K562 (cell line): ENCODE results near the gene BIK. TPM values are rescaled to one million over a fixed set of nuclear protein-coding genes. Genes with fewer than 3 reads are reported as not detected.

Experiments used
- ATAC-seq: fragments of 200-7000 bp; cut with Tn5 transposase; 3 replicates; pipeline ENCODE4 v1.9.1; 2020; ENCODE audit warnings: moderate library complexity
- BruUV-seq: library from RNA; stranded (reverse); fragments of 400-500 nt; replicated peaks from 2 replicates; lab custom pipeline; 2021; lab: Mats Ljungman, UMichigan
- CTCF ChIA-PET: fragments of 300-600 bp; formaldehyde crosslinking; extraction: SDS; loops from one replicate; lab custom pipeline; 2021; ENCODE audit warnings: low intra/inter-chr PET ratio; lab: Yijun Ruan, JAX
- POLR2A ChIA-PET: fragments of 300-600, 350-650 bp; sonication (Branson Sonifier 250); formaldehyde crosslinking; extraction: SDS; loops from one replicate; lab custom pipeline; 2021; ENCODE audit warnings: antibody characterized with exemption, inconsistent platforms; lab: Yijun Ruan, JAX
- DNase-seq, 4 experiments: peaks; one replicate each; pipeline versions ENCODE4 v3.0.0 to v3.0.0-alpha.2; 2011 to 2018; ENCODE audit warnings: low spot score in 3 of 4, mixed read lengths in 3 of 4; ENCODE audit errors: extremely low read depth in 1 of 4
- FAIRE-seq: peaks from 2 replicates; lab custom pipeline; 2011; peaks lifted over from hg19 to GRCh38; lab: Jason Lieb, UNC
- H2AFZ ChIP-seq: 2 replicates; pipeline ENCODE4 v1.6.0; 2011; ENCODE audit warnings: low read depth, low read length, control low read depth, inconsistent platforms
- H3K27ac ChIP-seq: fragments of 200-600 bp; 3 replicates; pipeline ENCODE4 v1.8.0; 2011; ENCODE audit warnings: low read depth, mild to moderate bottlenecking, control low read depth, inconsistent platforms, low read length, moderate library complexity, mixed read lengths; ENCODE audit errors: extremely low read depth
- H3K27me3 ChIP-seq, 2 experiments: fragments of 300-600 bp in 1 of 2; 2 replicates in 1 of 2; 3 replicates in 1 of 2; pipeline versions ENCODE4 v1.6.0 to v1.8.0; 2011; ENCODE audit warnings: inconsistent platforms in 2 of 2, low read length in 2 of 2, mild to moderate bottlenecking in 1 of 2, mixed read lengths in 1 of 2, moderate library complexity in 1 of 2; ENCODE audit not compliant: control insufficient read depth in 2 of 2, insufficient read depth in 2 of 2
- H3K36me3 ChIP-seq: fragments of 300-600 bp; 3 replicates; pipeline ENCODE4 v1.8.0; 2011; ENCODE audit warnings: mild to moderate bottlenecking, low read length, inconsistent platforms; ENCODE audit not compliant: control insufficient read depth, insufficient read depth
- H3K4me1 ChIP-seq, 2 experiments: fragments of 200-600 bp in 1 of 2; replicated peaks in 1 of 2; 2 replicates in 1 of 2; 3 replicates in 1 of 2; pipeline versions ENCODE4 v1.5.1 to v1.8.0; 2011; ENCODE audit warnings: inconsistent platforms in 2 of 2, low read length in 2 of 2, mild to moderate bottlenecking in 1 of 2, mixed read lengths in 1 of 2, moderate library complexity in 1 of 2; ENCODE audit not compliant: control insufficient read depth in 2 of 2, insufficient read depth in 2 of 2
- H3K4me2 ChIP-seq: 2 replicates; pipeline ENCODE4 v1.6.1; 2011; ENCODE audit warnings: low read length, control low read depth, inconsistent platforms, mixed read lengths; ENCODE audit not compliant: insufficient read depth
- H3K4me3 ChIP-seq: fragments of 200-600 bp; sonication (generic), shearing (Covaris generic); 2 replicates; pipeline ENCODE4 v1.5.1; 2016; ENCODE audit warnings: control low read depth, inconsistent platforms
- H3K79me2 ChIP-seq: fragments of 200-600 bp; 3 replicates; pipeline ENCODE4 v1.8.0; 2011; ENCODE audit warnings: low read length, inconsistent platforms; ENCODE audit not compliant: control insufficient read depth, insufficient read depth
- H3K9ac ChIP-seq, 2 experiments: 2 replicates each; pipeline versions ENCODE4 v1.6.0 to v1.6.1; 2011; ENCODE audit warnings: low read depth in 2 of 2, low read length in 2 of 2, control low read depth in 1 of 2, inconsistent platforms in 1 of 2, mild to moderate bottlenecking in 1 of 2, mixed read lengths in 1 of 2; ENCODE audit not compliant: insufficient read depth in 1 of 2
- H3K9me1 ChIP-seq: one replicate; pipeline ENCODE4 v1.6.0; 2011; ENCODE audit warnings: inconsistent platforms, mild to moderate bottlenecking, low read length, moderate library complexity; ENCODE audit not compliant: control insufficient read depth, insufficient read depth
- H3K9me3 ChIP-seq: replicated peaks from 2 replicates; pipeline ENCODE4 v1.5.1; 2011; ENCODE audit warnings: low read depth, low read length, inconsistent platforms; ENCODE audit not compliant: control insufficient read depth, insufficient read depth
- H4K20me1 ChIP-seq: replicated peaks from 2 replicates; pipeline ENCODE4 v1.6.1; 2011; ENCODE audit warnings: low read length, inconsistent platforms, mixed read lengths; ENCODE audit not compliant: control insufficient read depth, insufficient read depth
- CEBPB ChIP-seq: fragments of 450-650 bp; IDR thresholded peaks from 2 replicates; pipeline ENCODE4 v1.6.1; 2016; ENCODE audit warnings: missing genetic modification characterization, missing compliant biosample characterization
- NR2C1 ChIP-seq, 2 experiments: fragments of 450-650 bp; IDR thresholded peaks; 2 replicates each; pipeline ENCODE4 v1.6.1; 2017; ENCODE audit warnings: mild to moderate bottlenecking in 2 of 2, antibody characterized with exemption in 1 of 2, inconsistent platforms in 1 of 2, missing compliant biosample characterization in 1 of 2, missing genetic modification characterization in 1 of 2
- SPI1 ChIP-seq: IDR thresholded peaks from 2 replicates; pipeline ENCODE4 v1.6.1; 2011; ENCODE audit warnings: low read depth, low read length, control low read depth, borderline replicate concordance
- TAF1 ChIP-seq: IDR thresholded peaks from 2 replicates; pipeline ENCODE4 v1.6.1; 2011; ENCODE audit warnings: mild to moderate bottlenecking, low read length, moderate library complexity; ENCODE audit not compliant: insufficient read depth, control insufficient read depth, severe bottlenecking; ENCODE audit errors: extremely low read depth
- WGBS: fragments of 100-300 bp; shearing (Covaris generic); methylation state at CpG from one replicate; pipeline ENCODE4 v1.1.6; 2016; ENCODE audit warnings: low coverage, mixed read lengths; ENCODE audit not compliant: insufficient coverage; ENCODE audit errors: missing lambda C conversion rate; 5-methylcytosine and 5-hydroxymethylcytosine counted together
- in situ Hi-C: fragments of 300-500 bp; cut with MboI; formaldehyde crosslinking; loops from 4 replicates; pipeline ENCODE4 v1.15.0; 2018; ENCODE audit warnings: inconsistent platforms, mixed read lengths
- intact Hi-C: fragments of 100-400 bp; cut with micrococcal nuclease; formaldehyde crosslinking; loops from 2 replicates; pipeline ENCODE4 v1.14.2; 2022
- polyA plus RNA-seq, 8 experiments: library from polyadenylated mRNA; depleted of rRNA in 4 of 8; stranded (reverse) in 5 of 8; unstranded in 3 of 8; fragments of >200 nt; fragmentation: Nextera tagmentation in 2 of 8; fragmentation: Illumina TruSeq in 1 of 8; extraction: Ambion mirVana in 2 of 8; extraction: Trizol in 1 of 8; gene quantifications; 2 replicates each; pipeline versions ENCODE4 v1.2.1 to v1.2.3, GENCODE V29; 2011 to 2014; ENCODE audit warnings: inconsistent platforms in 1 of 8, missing spikeins in 1 of 8
- total RNA-seq, 7 experiments: library from RNA; depleted of rRNA in 6 of 7; stranded (reverse); fragments of >200 nt in 6 of 7; fragmentation: Illumina TruSeq in 2 of 7; extraction: Trizol in 2 of 7; gene quantifications; 2 replicates each; pipeline versions ENCODE4 v1.2.1 to v1.2.3, GENCODE V29; 2011 to 2021; ENCODE audit warnings: low replicate concordance in 1 of 7
- TF ChIP-seq, protein P1 (sequence below): IDR thresholded peaks from 2 replicates; pipeline ENCODE4 v1.6.1; 2014; ENCODE audit warnings: antibody characterized with exemption
- TF ChIP-seq, protein P2 (sequence below), 2 experiments: IDR thresholded peaks; 2 replicates each; pipeline ENCODE4 v1.6.1; 2011; ENCODE audit warnings: borderline replicate concordance in 1 of 2, control low read depth in 1 of 2, low read depth in 1 of 2, low read length in 1 of 2, mild to moderate bottlenecking in 1 of 2, mixed read lengths in 1 of 2, moderate library complexity in 1 of 2; ENCODE audit not compliant: insufficient read depth in 1 of 2, insufficient read length in 1 of 2, poor library complexity in 1 of 2, severe bottlenecking in 1 of 2; ENCODE audit errors: extremely low read depth in 1 of 2
- TF ChIP-seq, protein P3 (sequence below): sonication (generic); formaldehyde crosslinking; IDR thresholded peaks from 2 replicates; pipeline ENCODE4 v1.9.0; 2022; ENCODE audit warnings: mild to moderate bottlenecking, missing genetic modification reagents
- TF ChIP-seq, protein P4 (sequence below): fragments of 250-450 bp; sonication (Bioruptor Pico); IDR thresholded peaks from 2 replicates; pipeline ENCODE4 v1.5.0; 2021; ENCODE audit warnings: mild to moderate bottlenecking, borderline replicate concordance
- TF ChIP-seq, protein P5 (sequence below): fragments of 250-450 bp; sonication (Bioruptor Pico); IDR thresholded peaks from 2 replicates; pipeline ENCODE4 v1.5.0; 2021

Gene BIK
- total and polyA plus RNA-seq, 9 of the 15 experiments (the other 6 are each of a cell fraction or from before 2014, with no cell fraction given) = 0.08 to 0.23 (median 0.18) TPM; not detected in 4

DNA sequence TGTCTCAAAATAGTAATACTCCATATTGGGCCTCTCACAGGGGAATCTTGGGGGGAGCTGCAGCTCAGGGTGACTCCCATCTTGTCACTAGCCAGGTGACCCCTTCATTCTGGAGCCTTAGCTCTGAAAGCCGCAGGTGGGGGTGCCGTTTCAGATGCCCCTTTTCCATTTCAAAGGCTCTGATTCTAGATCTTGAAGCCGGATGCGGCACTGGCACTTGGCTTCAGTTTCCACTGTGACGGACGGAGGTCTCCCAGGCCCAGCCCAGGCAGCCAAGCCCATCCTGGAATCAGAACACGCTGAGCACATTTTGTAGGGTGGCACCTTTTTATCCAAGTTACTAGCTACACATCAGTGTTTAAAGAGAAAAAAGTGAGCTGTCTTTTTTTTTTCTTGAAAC, 6.4 kb downstream of the BIK start (continued):
- TF ChIP-seq, protein P1, sequence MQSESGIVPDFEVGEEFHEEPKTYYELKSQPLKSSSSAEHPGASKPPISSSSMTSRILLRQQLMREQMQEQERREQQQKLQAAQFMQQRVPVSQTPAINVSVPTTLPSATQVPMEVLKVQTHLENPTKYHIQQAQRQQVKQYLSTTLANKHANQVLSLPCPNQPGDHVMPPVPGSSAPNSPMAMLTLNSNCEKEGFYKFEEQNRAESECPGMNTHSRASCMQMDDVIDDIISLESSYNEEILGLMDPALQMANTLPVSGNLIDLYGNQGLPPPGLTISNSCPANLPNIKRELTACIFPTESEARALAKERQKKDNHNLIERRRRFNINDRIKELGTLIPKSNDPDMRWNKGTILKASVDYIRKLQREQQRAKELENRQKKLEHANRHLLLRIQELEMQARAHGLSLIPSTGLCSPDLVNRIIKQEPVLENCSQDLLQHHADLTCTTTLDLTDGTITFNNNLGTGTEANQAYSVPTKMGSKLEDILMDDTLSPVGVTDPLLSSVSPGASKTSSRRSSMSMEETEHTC = no peak
- TF ChIP-seq, all 486 proteins: peak for 0

DNA sequence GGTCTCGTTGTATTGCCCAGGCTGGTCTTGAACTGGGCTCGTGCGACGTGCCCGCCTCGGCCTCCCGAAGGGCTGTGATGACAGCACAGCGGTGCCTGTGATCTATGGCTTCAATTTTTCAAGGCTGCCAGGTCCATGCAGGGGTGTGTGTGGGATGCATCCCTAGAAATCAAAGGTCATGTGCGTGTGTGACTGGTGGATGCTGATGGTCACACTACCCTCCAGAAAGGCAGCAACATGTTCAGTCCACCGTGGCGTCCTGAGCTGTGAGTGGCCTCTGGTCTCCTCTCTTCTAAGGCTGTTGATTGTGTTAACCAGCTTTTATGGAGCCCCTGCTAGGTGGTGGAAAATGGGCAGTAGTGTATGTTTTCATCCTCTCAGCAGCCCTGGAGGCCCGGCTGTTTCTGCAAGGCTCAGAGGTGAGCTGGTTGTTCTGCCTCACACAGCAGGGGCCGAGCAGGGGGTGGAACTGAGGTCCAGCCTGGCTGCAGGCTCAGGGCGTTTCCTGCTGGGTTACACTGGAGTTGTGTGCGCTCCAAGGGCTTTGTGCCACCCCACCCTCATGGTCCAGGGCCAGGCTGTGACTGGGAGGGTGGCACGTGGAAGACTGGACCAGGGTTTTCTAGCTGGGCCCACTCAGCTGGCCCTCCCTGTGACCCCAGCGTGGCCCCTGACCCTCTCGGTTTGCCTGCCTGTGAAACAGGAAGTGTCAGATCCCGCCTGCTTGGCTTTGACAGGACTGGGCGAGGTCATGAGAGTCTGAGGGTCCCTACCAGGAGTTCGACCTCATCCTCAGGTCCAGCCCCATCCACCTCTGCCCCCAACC, 7.7 kb downstream of the BIK start:
- H3K36me3 ChIP-seq = no peaks in the 10 kb centered on the region
- WGBS = 59% methylated on average over 10 of the region's 21 CpGs
- FAIRE-seq (no peak), DNase-seq (no peak), ATAC-seq (no peak)
- no peak overlapping the region for H3K4me3 ChIP-seq
- in situ Hi-C loops = no loop called here
- H3K9me1 ChIP-seq = no peaks in the 10 kb centered on the region
- TF ChIP-seq, protein P2, sequence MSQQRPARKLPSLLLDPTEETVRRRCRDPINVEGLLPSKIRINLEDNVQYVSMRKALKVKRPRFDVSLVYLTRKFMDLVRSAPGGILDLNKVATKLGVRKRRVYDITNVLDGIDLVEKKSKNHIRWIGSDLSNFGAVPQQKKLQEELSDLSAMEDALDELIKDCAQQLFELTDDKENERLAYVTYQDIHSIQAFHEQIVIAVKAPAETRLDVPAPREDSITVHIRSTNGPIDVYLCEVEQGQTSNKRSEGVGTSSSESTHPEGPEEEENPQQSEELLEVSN (IDR thresholded peaks at IDR 0.05; ENCODE audit: borderline replicate concordance in 1 of 2, extremely low read depth in 1 of 2, insufficient read depth in 1 of 2, insufficient read length in 1 of 2, low read depth in 1 of 2, low read length in 1 of 2, poor library complexity in 1 of 2, severe bottlenecking in 1 of 2) = peak in 1 of 2 experiments; percentile 21
- TF ChIP-seq, protein P3, sequence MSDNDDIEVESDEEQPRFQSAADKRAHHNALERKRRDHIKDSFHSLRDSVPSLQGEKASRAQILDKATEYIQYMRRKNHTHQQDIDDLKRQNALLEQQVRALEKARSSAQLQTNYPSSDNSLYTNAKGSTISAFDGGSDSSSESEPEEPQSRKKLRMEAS (CRISPR knock-in tag) = peak; percentile 70
- TF ChIP-seq SPI1 (peak; percentile 62; the same call in 1 of the 2 replicates), TAF1 (no peak), NR2C1 (IDR thresholded peaks at IDR 0.05) (peak; percentile 45; the same call in 1 of the 2 replicates), NR2C1 (tag; IDR thresholded peaks at IDR 0.05) (peak; percentile 31; the same call in 1 of the 2 replicates), CEBPB (no peak)
- TF ChIP-seq, protein P4, sequence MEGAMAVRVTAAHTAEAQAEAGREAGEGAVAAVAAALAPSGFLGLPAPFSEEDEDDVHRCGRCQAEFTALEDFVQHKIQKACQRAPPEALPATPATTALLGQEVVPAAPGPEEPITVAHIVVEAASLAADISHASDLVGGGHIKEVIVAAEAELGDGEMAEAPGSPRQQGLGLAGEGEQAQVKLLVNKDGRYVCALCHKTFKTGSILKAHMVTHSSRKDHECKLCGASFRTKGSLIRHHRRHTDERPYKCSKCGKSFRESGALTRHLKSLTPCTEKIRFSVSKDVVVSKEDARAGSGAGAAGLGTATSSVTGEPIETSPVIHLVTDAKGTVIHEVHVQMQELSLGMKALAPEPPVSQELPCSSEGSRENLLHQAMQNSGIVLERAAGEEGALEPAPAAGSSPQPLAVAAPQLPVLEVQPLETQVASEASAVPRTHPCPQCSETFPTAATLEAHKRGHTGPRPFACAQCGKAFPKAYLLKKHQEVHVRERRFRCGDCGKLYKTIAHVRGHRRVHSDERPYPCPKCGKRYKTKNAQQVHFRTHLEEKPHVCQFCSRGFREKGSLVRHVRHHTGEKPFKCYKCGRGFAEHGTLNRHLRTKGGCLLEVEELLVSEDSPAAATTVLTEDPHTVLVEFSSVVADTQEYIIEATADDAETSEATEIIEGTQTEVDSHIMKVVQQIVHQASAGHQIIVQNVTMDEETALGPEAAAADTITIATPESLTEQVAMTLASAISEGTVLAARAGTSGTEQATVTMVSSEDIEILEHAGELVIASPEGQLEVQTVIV (CRISPR knock-in tag) = no peak
- TF ChIP-seq, protein P5, sequence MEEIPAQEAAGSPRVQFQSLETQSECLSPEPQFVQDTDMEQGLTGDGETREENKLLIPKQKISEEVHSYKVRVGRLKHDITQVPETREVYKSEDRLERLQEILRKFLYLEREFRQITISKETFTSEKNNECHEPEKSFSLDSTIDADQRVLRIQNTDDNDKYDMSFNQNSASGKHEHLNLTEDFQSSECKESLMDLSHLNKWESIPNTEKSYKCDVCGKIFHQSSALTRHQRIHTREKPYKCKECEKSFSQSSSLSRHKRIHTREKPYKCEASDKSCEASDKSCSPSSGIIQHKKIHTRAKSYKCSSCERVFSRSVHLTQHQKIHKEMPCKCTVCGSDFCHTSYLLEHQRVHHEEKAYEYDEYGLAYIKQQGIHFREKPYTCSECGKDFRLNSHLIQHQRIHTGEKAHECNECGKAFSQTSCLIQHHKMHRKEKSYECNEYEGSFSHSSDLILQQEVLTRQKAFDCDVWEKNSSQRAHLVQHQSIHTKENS (CRISPR knock-in tag) = no peak
- no peak overlapping the region for H3K27ac ChIP-seq
- H3K9me3 ChIP-seq = no peaks in the 10 kb centered on the region
- H3K27me3 ChIP-seq = no peaks in the 10 kb centered on the region
- POLR2A ChIA-PET = no interaction called here
- peaks cover 9 to 10% of the 10 kb centered on the region in 2 experiments; a peak in 3 of 5 replicates for H3K4me1 ChIP-seq
- H3K4me2 ChIP-seq = no peak overlapping the region
- H4K20me1 ChIP-seq = no peaks in the 10 kb centered on the region
- H3K9ac ChIP-seq = peak overlapping the region in 1 of 2 experiments; percentile 78; a peak in 2 of 4 replicates
- intact Hi-C loops = no loop called here
- CTCF ChIA-PET = no interaction called here
- peak overlapping the region; percentile 38 for H2AFZ ChIP-seq
- BruUV-seq = no TSS peak
- no peaks in the 10 kb centered on the region for H3K79me2 ChIP-seq
